HG03575 (cell line): ENCODE data around the gene ARFIP1.

ENCODE experiments used
- ATAC-seq: cut with Tn5 transposase; IDR thresholded peaks from one replicate; pipeline ENCODE4 v1.9.1; 2021; ENCODE audit not compliant: unreplicated experiment, insufficient number of reproducible peaks, low FRiP score; ENCODE audit errors: extremely low read depth

The ARFIP1 gene

DNA sequence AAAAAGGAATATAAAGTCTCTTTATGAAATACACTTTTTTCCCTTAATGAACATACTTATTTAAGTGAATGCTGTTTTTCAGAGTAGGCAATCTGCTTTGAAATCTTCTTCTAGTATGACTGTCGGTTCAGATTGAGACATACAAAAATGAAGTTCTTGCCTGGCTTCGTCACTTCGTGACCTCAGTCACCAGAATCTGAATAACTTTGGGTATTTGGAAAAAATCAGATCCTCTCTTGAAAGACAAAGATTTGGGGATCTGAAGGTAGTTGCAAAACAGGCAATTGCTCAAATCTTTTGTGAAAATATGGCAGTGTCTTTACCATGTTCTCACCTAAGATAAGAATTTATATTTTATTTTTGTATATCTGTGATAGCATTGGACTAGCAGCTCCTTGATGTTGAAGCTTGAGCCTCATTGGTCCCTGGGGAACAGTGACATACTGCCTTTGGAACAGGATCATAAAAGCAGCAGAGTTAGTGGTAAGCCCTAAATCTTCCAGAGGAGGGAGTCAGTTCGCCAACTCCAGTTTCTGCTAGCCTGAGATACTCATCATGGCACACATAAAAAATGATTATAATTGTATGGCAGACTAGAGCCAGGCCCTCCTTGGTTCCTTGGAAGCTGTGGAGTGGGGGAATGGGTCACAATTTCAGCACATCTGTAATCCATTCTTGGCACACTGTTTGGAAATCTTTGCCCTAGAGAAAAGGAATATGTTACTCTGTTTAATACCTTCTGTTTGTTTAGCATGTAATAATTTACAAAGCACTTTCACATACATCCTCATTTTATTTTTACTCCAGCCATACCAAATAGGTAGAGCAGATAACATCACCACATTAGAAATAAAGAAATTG is 5.0 kb downstream of the ARFIP1 start:
- ATAC-seq = no peak

DNA sequence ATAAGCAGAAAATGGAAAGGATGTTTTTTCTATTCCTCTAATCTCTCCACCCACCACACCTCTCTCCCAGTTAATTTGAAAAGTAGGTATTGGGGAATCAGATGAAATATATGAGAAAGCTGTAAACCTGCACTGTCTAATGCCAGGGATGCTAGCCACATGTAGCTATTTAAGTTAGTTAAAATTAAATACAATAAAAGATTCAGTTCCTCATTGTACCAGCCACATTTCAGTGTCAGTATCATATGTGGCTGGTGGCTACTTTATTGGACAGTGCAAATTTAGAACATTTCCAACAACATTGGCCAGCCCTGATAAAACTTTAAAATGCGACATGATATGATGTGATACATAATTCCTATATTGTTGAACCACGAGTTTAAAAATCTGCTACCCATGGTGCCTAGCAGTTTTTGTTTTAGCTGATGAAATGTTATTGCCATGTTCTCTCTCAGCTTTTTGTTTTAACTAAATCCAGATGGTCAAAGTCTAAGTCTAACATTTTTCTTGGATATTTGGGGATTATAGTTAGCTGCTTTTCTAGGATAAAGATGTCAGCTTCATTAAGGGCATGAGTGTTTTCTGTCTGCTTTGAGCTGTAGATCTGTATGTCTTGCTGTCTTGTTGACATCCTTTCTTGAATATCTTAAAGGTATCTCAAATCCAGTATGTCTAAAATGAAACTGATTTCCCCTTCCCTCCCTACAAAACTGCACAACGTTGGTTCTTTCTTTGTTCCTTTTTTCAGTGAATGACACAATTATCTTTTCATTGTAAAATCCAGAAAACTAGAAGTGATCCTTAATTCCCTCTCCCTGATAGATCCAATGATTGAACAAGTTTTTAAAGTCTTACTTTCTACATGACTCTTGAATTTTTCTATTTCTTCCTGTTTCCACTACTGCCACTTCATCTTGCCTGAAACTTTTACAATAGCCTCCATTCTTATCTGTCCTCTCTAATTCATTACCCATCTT is 6.2 kb downstream of the ARFIP1 start:
- ATAC-seq = no peak

DNA sequence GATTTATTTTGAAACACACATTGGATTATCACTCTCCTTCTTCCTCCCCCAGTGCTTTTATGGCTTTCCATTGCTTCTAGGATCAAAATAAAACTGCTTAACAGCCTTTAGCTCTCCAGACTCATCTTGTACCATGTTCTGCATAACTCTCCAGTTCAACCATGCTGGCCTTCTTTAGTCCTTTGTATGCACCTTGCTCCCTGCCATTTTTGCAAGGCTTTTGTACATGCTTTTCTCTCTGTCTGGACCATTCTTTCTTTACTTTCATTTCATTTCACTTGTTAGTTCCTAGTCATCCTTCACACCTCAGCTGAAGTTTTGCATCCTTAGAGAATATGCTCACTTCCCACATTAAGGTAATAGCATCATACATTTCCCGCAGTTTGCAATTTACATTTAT is 6.9 kb downstream of the ARFIP1 start:
- ATAC-seq = no peak

DNA sequence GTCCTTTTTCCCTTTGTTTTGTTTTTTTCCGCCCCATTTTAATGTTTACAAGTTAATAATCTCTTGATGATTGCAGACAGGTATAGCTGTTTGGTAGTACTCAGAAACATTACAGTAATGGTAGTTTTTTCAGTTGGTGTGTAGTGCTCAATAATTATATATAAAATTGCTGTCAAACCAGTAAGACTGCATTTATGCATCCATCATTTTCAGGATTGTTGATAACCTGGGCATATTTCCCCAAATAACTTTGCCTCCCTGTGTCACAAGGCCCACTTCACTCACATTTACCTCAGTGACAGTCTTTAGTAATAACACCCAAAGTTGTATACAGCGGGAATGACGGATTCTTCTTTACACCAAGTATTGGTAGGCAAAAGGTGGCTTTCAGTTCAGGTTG is 16.1 kb downstream of the ARFIP1 start:
- no peak for ATAC-seq

DNA sequence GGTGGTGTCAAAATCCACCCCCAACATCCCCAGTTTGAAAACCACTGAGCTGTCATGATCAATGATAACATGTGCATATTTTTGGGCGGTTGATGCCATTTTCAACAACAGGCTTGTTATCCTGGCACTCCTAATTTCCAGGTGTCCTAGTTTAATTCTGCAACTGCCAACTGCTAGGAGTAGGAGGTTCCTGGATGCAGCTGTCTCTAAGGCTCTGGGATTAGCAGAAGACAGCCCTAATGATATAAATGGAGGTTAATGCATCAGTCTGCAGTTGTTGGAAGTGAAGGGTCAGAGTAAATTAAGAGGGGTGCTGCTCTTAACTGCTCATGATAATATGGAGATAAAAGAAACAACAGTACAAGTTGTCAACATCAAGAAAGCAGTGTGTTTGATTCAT is 23.8 kb downstream of the ARFIP1 start:
- no peak for ATAC-seq

DNA sequence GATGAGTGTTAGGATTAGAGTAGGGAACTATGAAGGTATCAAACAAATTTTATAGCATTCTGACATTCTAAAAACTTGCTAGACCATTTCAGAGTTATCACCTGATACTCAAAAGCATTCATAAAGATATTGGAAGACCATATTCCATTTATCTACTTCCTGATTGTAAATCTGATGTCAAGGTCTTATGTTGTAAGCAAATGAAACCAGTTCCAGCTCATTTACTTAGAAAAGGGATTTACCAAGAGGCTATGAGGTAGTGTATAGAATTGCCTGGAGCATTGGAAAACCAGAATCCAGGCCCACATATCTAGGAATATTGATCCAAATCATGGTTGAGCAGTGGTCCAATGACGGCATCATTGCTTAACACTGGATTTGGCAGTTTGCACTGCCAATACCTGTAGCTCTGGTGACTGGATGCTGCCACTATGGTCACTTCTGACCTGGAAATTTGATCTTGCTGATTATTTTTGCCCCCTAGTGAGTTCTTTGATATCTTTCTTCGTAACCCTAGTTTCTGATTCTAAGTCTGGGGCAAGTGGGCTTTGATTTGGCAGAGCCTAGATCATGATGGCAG is 25.4 kb downstream of the ARFIP1 start:
- ATAC-seq = no peak

DNA sequence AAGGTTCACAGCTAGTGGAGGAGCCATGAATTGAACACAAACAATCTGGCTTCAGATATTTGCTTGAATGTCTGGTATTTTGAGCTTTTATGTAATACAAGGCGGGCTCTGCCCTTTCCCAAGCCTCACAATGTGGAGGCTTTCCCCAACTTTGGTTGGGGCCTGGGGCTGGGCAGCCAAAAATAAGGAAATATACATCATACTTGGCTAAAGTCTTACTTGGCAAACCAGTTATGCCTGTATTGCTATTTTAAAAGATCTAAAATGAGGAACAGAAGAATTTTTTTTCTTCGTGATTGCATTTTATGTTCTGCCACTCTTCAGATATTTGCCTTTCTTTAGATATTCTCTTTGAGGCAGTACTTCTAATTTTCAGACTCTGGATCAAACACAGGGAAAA is 26.1 kb downstream of the ARFIP1 start:
- ATAC-seq = no peak

DNA sequence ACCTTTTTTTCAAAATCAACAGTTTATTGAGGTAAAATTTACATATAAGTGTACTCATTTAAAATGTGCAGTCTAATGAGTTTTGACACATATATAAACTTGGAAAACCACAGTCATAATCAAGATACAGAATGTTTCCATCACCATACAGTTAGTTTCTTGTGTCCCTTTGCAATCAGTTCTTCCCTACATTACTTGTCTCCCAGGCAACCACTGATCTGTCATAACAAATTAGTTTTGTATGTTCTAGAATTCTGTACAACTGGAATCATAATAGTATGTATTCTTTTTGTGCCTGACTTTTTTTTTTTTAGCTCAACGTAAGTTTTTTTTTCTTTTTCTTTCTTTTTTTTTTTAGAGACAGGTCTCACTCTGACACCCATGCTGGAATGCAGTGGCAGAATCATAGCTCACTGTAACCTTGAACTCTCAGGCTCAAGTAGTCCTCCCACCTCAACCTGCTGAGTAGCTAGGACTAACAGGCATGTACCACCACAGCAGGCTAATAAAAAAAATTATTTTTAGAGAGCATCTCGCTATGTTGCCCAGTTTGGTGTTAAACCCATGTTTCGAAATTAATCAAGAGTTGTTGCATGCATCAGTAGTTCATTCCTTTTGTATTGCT is 26.9 kb downstream of the ARFIP1 start:
- ATAC-seq = no peak

DNA sequence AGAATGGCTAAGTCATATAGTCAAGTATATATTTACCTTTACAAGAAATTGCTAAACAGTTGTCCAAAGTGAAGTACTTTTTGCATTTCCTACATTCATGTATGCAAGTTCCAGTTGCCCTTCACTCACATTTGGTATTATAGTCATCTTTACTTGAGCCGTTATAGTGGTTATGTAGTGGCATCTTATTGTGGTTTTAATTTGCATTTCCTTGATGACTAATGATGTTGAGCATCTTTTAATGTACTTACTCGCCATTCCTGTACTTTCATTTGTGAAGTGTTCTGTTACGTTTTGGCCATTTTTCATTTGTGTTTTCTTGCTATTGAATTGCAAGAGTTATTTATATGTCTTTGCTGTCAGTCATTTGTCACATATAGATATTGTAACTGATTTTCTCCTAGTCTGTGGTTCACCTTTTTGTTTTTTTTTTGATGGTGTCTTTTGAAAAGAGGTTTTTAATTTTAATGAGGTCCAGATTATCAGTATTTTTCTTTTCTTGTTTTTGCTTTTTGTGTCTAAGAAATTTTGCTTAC is 27.6 kb downstream of the ARFIP1 start:
- ATAC-seq = no peak

DNA sequence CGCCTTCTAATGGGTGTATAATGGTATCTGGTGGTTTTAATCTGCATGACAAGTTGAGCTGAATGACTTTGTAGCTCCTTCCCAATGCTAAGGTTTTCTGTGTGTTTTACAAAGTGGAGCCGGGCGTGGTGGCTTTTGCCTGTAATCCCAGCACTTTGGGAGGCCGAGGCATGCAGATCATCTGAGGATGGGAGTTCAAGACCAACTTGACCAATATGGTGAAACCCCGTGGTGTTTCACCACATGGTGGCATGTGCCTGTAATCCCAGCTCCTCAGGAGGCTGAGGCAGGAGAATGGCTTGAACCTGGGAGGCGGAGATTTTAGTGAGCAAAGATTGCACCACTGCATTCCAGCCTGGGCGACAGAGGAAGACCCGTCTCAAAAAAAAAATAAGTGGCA is 28.9 kb downstream of the ARFIP1 start:
- no peak for ATAC-seq

DNA sequence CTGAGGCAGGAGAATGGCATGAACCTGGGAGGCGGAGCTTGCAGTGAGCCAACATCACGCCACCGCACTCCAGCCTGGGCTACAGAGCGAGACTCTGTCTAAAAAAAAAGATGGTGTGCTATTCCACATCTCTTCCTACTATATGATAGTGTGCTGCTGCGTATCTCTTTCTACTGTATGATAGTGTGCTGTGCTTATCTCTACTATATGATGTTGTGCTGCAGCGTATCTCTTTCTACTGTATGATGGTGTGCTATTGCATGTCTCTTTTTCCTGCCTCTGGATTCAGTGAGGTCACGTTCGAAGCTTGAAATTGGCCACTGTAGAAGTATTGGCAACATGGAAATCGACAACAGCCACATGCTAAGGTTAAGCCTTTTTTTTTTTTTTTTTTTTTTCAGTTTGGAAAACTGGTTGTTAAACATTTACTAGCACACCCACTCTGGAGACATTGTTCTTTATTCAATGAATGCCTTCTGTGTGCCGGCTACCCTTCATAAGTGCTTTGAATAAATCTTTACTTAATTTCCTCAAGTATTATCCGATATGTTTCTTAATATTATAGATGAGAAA is 31.0 kb downstream of the ARFIP1 start:
- no peak for ATAC-seq

DNA sequence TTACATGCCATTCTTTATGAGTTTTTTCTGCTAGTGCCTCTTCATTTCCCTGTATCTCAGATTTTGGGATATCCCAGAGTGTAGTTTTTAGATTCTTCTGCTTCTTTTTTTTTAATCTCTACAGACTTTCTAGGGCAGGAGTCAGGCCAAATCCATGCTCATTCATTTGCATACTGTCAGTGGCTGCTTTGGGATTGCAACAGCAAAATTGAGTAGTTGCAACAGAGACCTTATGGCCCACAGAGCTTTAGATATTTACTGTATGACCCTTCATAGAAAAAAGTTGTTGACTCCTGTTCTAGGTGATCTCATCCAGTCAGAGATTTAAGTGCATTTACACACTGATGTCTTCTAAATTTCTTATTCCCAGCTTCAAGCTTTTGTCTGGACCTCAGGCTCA is 35.3 kb downstream of the ARFIP1 start:
- ATAC-seq = no peak

DNA sequence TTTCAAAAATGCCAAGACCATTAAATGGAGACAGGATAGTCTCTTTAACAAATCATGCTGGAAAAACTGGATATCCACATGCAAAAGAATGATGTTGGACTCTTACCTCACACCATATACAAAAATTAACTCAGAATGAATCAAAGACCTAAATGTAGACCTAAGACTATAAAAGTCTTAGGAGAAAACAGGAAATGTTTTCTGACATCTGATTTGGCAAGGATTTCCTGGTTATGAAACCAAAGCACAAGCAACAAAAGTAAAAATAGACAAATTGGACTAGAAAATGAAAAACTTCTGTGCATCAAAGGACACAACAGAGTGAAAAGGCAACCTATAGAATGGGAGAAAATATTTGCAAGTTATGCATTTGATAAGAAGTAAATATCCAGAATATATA is 37.6 kb downstream of the ARFIP1 start:
- ATAC-seq = no peak

DNA sequence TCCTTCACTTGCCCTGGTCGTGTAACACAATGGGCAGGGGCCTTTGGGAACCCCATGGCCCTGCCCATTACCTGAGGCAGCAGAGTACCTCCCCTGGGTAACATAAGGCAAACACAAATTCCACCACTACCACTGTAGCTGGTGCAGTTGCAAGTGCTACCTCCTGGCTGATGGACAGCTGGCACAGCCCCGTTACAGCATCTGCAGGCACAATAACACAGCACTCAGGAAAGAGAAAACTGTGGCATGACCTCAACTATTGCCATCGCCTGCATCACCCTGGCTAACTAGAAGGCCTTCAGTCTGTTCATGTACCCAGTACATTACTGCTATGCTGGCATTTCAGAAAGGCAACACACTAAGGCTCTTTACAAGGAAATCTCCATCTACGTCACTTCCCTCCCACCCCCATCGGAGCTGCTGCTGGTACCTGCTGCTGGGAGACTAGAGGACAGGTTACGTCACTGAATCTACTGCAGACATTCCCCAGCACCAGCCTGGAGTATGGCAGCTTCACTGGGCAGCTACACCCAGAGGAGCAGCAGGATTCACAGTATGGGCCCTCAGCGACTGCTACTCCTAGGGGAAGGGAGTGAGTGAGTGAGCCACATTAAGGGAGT is 39.4 kb downstream of the ARFIP1 start:
- ATAC-seq = no peak

DNA sequence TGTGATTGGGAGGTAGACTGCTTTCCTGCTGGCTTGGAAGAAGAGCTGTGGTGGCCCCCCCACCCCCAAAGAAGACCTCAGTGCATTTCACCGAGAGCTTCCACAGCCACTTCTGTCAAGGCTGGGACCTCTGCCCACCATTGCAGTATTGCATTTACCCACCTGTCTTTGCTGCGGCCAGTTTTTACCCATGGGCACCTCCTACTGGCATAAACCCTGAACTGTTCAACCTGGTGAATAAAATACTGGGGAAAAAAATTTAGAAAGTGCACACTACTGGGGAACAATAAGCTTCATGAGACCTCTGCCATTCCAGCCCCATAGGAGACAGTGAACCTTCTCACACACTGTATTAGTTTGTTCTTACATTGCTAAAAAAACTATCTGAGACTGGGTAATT is 40.3 kb downstream of the ARFIP1 start:
- ATAC-seq = no peak

DNA sequence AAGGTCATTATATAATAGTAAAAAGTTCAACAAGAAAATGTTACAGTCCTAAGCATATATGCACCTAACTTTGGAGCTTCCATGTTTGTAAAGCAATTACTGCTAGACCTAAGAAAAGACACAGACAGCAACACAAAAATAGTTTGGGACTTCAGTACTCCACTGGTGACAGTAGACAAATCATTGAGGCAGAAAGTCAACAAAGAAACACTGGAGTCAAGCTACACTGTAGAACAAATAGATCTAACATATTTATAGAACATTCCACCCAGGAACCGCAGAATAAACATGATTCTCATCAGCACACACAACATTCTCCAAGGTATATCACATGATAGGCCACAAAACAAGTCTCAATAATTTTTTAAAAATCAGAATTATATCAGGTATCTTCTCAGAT is 42.6 kb downstream of the ARFIP1 start:
- no peak for ATAC-seq

DNA sequence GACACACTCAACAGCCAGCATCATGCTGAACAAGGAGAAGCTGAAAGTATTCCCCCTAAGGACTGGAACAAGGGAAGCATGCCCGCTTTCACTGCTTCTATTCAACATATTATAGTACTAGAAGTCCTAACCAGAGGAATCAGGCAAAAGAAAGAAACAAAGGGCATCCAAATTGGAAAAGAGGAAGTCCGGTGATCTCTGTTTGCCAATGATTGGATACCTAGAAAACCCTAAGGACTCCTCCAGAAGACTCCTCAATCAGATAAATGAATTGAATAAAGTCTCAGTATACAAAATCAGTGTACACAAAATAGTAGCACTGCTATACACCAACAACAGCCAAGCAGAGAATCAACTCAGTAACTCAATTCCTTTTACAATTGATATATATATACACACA is 44.8 kb downstream of the ARFIP1 start:
- ATAC-seq = no peak

DNA sequence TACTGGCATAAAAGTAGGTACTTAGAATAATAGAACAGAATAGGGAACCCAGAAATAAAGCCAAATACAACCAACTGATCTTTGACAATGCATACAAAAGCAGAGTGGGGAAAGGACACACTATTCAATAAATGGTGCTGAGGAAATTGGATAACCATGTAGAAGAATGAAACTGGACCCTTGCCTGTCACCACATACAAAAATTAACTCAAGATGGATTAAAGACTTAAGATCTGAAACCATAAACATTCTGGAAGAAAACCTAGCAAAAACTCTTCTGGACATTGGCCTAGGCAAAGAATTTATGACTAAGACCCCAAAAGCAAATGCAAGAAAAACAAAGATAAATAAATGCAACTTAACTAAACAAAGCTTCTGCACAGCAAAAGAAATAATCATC is 45.6 kb downstream of the ARFIP1 start:
- ATAC-seq = no peak
